Measurements from ENCODE around the gene ZPBP2. TPM values are rescaled to one million over a fixed set of nuclear protein-coding genes. Genes with fewer than 3 reads are reported as not detected.

ZPBP2 gene
- total and polyA plus RNA-seq, 2 of the 13 experiments (the other 11 are each of a cell fraction or from before 2014, with no cell fraction given), result not detected

DNA sequence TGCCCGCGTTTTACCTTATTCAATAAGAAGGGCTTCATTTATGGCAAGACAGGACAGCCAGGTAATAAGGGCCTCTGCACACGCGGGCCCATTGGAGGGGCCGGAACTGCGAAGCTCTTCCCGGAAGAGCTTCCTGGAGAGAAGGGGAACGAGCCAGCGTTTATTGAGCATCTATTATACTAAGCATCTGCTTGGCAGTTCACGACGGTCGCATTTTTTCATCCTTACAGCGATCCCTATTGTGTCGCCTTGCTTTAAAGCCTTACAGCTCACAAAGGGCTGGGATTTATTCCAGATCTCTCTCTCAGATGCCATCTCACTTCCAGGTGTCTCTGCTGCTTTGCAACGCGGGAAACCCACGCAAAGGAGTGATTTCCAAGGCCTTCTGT is 546 bp downstream of the ZPBP2 start (continued):
- TF ChIP-seq HNF1A (IDR thresholded peaks at IDR 0.05; ENCODE audit: low read depth) (no peak), HNF1A (CRISPR knock-in tag; IDR thresholded peaks at IDR 0.05; ENCODE audit: borderline replicate concordance) (no peak)

GRCh38 chr17:39870776-39871175 is 2.8 kb downstream of the ZPBP2 start:
- Histone ChIP-seq H3K79me2 (ENCODE audit: insufficient read depth, low read length) (no peaks in the 10 kb centered on the region), H2AFZ (ENCODE audit: low read length) (no peak overlapping the region), H3K9me3 (ENCODE audit: low read length) (no peaks in the 10 kb centered on the region), H3K27ac (ENCODE audit: extremely low read length, insufficient read depth, low read length) (no peak overlapping the region), H3K4me3 (replicated peaks in 1 of 3; ENCODE audit: insufficient read depth in 1 of 3, low read depth in 2 of 3, low read length in 3 of 3) (no peak overlapping the region), H4K20me1 (ENCODE audit: insufficient read depth, low read length) (no peaks in the 10 kb centered on the region), H3K36me3 (replicated peaks in 1 of 2; ENCODE audit: control insufficient read depth in 1 of 2, insufficient read depth in 2 of 2, low read length in 2 of 2) (no peaks in the 10 kb centered on the region), H3K4me2 (ENCODE audit: low read depth, low read length) (no peak overlapping the region), H3K4me1 (ENCODE audit: insufficient read depth, low read length) (no peaks in the 10 kb centered on the region), H3K9ac (ENCODE audit: insufficient read depth, low read depth, low read length) (no peak overlapping the region), H3K27me3 (ENCODE audit: control insufficient read depth in 1 of 2, insufficient read depth in 2 of 2, low read length in 2 of 2) (peaks cover 4 to 24% of the 10 kb centered on the region in 2 experiments; a peak in 4 of 5 replicates)
- ChIA-PET CTCF (ENCODE audit: low intra/inter-chr PET ratio, low total read pairs) (no interaction called here), POLR2A (no interaction called here)
- TF ChIP-seq KDM4B (CRISPR knock-in tag; IDR thresholded peaks at IDR 0.05) (no peak), TBX2 (CRISPR knock-in tag; IDR thresholded peaks at IDR 0.05; ENCODE audit: borderline replicate concordance) (no peak), TFAP4 (IDR thresholded peaks at IDR 0.05; ENCODE audit: borderline replicate concordance, low read depth) (no peak), SMAD1 (CRISPR knock-in tag; IDR thresholded peaks at IDR 0.05; ENCODE audit: borderline replicate concordance, low read depth) (no peak)
- TF ChIP-seq, protein P1, sequence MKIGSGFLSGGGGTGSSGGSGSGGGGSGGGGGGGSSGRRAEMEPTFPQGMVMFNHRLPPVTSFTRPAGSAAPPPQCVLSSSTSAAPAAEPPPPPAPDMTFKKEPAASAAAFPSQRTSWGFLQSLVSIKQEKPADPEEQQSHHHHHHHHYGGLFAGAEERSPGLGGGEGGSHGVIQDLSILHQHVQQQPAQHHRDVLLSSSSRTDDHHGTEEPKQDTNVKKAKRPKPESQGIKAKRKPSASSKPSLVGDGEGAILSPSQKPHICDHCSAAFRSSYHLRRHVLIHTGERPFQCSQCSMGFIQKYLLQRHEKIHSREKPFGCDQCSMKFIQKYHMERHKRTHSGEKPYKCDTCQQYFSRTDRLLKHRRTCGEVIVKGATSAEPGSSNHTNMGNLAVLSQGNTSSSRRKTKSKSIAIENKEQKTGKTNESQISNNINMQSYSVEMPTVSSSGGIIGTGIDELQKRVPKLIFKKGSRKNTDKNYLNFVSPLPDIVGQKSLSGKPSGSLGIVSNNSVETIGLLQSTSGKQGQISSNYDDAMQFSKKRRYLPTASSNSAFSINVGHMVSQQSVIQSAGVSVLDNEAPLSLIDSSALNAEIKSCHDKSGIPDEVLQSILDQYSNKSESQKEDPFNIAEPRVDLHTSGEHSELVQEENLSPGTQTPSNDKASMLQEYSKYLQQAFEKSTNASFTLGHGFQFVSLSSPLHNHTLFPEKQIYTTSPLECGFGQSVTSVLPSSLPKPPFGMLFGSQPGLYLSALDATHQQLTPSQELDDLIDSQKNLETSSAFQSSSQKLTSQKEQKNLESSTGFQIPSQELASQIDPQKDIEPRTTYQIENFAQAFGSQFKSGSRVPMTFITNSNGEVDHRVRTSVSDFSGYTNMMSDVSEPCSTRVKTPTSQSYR (CRISPR knock-in tag; IDR thresholded peaks at IDR 0.05; ENCODE audit: borderline replicate concordance), result no peak
- 3% methylated on average over 1 of the region's 1 CpG for WGBS (ENCODE audit: low lambda C conversion rate)
- FAIRE-seq, result no peak
- intact Hi-C loops (cut with micrococcal nuclease; ENCODE audit: unreplicated experiment) (no loop called here), in situ Hi-C loops (cut with HindIII; ENCODE audit: extremely low pct_ligation_motif_present, low pct_unique_long_range_greater_than_20kb) (loop anchor here (5.0 kb wide), 1 partner anchor 112 kb away; the partner anchor contains the start of gene PSMD3)
- no peak for DNase-seq (ENCODE audit: low spot score)
- no TSS peak for BruUV-seq (replicated peaks)
- ATAC-seq, result no peak
